GM23248 (cell line): ENCODE data around the gene MB21D2. TPM values are rescaled to one million over a fixed set of nuclear protein-coding genes. Genes with fewer than 3 reads are reported as not detected.
"Not testable (repeated sequence)": the region's sequence is repeated elsewhere in the genome, so short reads cannot be mapped to it uniquely, and the experiment has no call there.

Source experiments
- DNase-seq: peaks from one replicate; pipeline ENCODE4 v3.0.0-alpha.2; 2015
- H2AFZ ChIP-seq: fragments of 200-600 bp; sonication (generic); 2 replicates; pipeline ENCODE4 v1.6.1; 2016; ENCODE audit warnings: antibody characterized with exemption
- H3F3A ChIP-seq: fragments of 200-600 bp; sonication (generic); 2 replicates; pipeline ENCODE4 v1.6.1; 2016; ENCODE audit warnings: mild to moderate bottlenecking, antibody characterized with exemption, mixed run types; ENCODE audit not compliant: insufficient read depth
- H3K27ac ChIP-seq: fragments of 200-600 bp; sonication (generic); 2 replicates; pipeline ENCODE4 v1.5.1; 2016; ENCODE audit warnings: mild to moderate bottlenecking
- H3K27me3 ChIP-seq: fragments of 200-600 bp; sonication (generic); replicated peaks from 2 replicates; pipeline ENCODE4 v1.6.1; 2016; ENCODE audit warnings: mild to moderate bottlenecking; ENCODE audit not compliant: insufficient read depth
- H3K36me3 ChIP-seq: fragments of 200-600 bp; sonication (generic); 2 replicates; pipeline ENCODE4 v1.6.1; 2016; ENCODE audit warnings: low read depth, mild to moderate bottlenecking
- H3K4me1 ChIP-seq: fragments of 200-600 bp; sonication (generic); 2 replicates; pipeline ENCODE4 v1.6.1; 2016; ENCODE audit warnings: mild to moderate bottlenecking; ENCODE audit not compliant: insufficient read depth
- H3K4me2 ChIP-seq: fragments of 200-600 bp; sonication (generic); one replicate; pipeline ENCODE4 v1.6.1; 2016; ENCODE audit warnings: mild to moderate bottlenecking; ENCODE audit not compliant: unreplicated experiment
- H3K4me3 ChIP-seq: fragments of 200-600 bp; sonication (generic); 2 replicates; pipeline ENCODE4 v1.5.1; 2016; ENCODE audit warnings: mild to moderate bottlenecking
- H3K79me2 ChIP-seq: fragments of 200-600 bp; sonication (generic); 2 replicates; pipeline ENCODE4 v1.6.1; 2016; ENCODE audit warnings: mild to moderate bottlenecking; ENCODE audit not compliant: insufficient read depth
- H3K9ac ChIP-seq: fragments of 200-600 bp; sonication (generic); 2 replicates; pipeline ENCODE4 v1.6.1; 2016; ENCODE audit warnings: mild to moderate bottlenecking
- H3K9me2 ChIP-seq: fragments of 200-600 bp; sonication (generic); 2 replicates; pipeline ENCODE4 v1.6.1; 2016; ENCODE audit warnings: mixed run types, mild to moderate bottlenecking, moderate library complexity; ENCODE audit not compliant: insufficient read depth
- H3K9me3 ChIP-seq: fragments of 200-600 bp; sonication (generic); one replicate; pipeline ENCODE4 v1.6.1; 2017; ENCODE audit warnings: low read depth
- H4K20me1 ChIP-seq: fragments of 200-600 bp; sonication (generic); 2 replicates; pipeline ENCODE4 v1.6.0; 2016; ENCODE audit not compliant: insufficient read depth
- EZH2 ChIP-seq: fragments of 200-600 bp; sonication (generic); IDR thresholded peaks from 2 replicates; pipeline ENCODE4 v1.6.1; 2018; ENCODE audit warnings: antibody characterized with exemption, mild to moderate bottlenecking; ENCODE audit not compliant: insufficient read depth, poor library complexity, severe bottlenecking
- EZH2phosphoT487 ChIP-seq: fragments of 200-600 bp; sonication (generic); IDR thresholded peaks from 2 replicates; pipeline ENCODE4 v1.6.1; 2018; ENCODE audit warnings: antibody characterized with exemption, moderate library complexity, mild to moderate bottlenecking, low read depth; ENCODE audit not compliant: insufficient read depth
- WGBS, 2 experiments: methylation state at CpG; one replicate each; pipeline ENCODE4 v1.1.6; 2015 to 2017; ENCODE audit warnings: low lambda C conversion rate in 2 of 2, low coverage in 1 of 2; ENCODE audit errors: missing lambda C conversion rate in 2 of 2; 5-methylcytosine and 5-hydroxymethylcytosine counted together
- in situ Hi-C: fragments of 300-500 bp; cut with MboI; formaldehyde crosslinking; loops from 2 replicates; pipeline ENCODE4 v1.15.0; 2020
- polyA plus RNA-seq: library from polyadenylated mRNA; unstranded; fragments of >200 nt; fragmentation: Nextera tagmentation; extraction: Ambion mirVana; gene quantifications from 2 replicates; pipeline ENCODE4 v1.2.1, GENCODE V29; 2016
- total RNA-seq: library from RNA; depleted of rRNA; stranded (reverse); fragments of >200 nt; shearing (Covaris generic); gene quantifications from 2 replicates; pipeline ENCODE4 v1.2.3, GENCODE V29; 2014; rRNA removed

Gene MB21D2, protein sequence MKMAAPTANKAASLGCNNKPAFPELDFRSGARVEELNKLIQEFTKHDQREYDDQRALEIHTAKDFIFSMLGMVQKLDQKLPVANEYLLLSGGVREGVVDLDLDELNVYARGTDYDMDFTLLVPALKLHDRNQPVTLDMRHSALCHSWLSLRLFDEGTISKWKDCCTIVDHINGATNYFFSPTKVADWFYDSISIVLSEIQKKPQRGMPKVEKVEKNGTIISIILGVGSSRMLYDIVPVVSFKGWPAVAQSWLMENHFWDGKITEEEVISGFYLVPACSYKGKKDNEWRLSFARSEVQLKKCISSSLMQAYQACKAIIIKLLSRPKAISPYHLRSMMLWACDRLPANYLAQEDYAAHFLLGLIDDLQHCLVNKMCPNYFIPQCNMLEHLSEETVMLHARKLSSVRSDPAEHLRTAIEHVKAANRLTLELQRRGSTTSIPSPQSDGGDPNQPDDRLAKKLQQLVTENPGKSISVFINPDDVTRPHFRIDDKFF
- 24.2 and 26.4 TPM in 2 replicates for total RNA-seq
- polyA plus RNA-seq: 10.5 and 10.9 TPM in 2 replicates

GRCh38 chr3:192917404-192918274 is at the start of gene MB21D2:
TSS of gene MB21D2 (minus strand) at chr3:192917856. CDS start at chr3:192917840, 16 bp downstream.
- Histone ChIP-seq H3K9ac (peak within 1 kb of the TSS; percentile 91), H3K4me1 (peaks cover 12% of the 10 kb centered on the region), H3K27ac (peak within 1 kb of the TSS; percentile 94), H3K79me2 (peaks cover 45% of the 10 kb centered on the region), H3K4me2 (peak within 1 kb of the TSS; percentile 94), H3K9me3 (no peaks in the 10 kb centered on the region), H3K36me3 (no peaks in the 10 kb centered on the region), H2AFZ (peak within 1 kb of the TSS; percentile 86), H3K27me3 (no peaks in the 10 kb centered on the region), H4K20me1 (no peaks in the 10 kb centered on the region), H3K9me2 (no peaks in the 10 kb centered on the region), H3K4me3 (peak within 1 kb of the TSS; percentile 96), H3F3A (peaks cover 7% of the 10 kb centered on the region; the same call in 1 of the 2 replicates)
- no peak for TF ChIP-seq EZH2phosphoT487
- in situ Hi-C loops: no loop called here
- peak; percentile 91 for DNase-seq
- 0 to 1% methylated on average over 40 to 62 of the region's 66 CpGs for WGBS, 2 experiments

DNA sequence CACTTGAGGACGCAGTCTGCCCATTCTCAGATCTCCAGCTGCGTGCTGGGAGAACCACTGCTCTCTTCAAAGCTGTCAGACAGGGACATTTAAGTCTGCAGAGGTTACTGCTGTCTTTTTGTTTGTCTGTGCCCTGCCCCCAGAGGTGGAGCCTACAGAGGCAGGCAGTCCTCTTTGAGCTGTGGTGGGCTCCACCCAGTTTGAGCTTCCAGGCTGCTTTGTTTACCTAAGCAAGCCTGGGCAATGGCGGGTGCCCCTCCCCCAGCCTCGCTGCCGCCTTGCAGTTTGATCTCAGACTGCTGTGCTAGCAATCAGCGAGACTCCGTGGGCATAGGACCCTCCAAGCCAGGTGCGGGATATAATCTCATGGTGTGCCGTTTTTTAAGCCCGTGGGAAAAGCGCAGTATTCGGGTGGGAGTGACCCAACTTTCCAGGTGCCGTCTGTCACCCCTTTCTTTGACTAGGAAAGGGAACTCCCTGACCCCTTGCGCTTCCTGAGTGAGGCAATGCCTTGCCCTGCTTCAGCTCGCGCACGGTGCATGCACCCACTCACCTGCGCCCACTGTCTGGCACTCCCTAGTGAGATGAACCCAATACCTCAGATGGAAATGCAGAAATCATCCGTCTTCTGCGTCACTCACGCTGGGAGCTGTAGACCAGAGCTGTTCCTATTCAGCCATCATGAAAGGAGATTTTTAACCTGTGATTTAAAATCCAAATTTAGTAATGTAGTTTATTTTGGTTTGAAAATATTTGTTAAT is 47.5 kb upstream of the MB21D2 start:
- H3K9me3 ChIP-seq, H3K4me3 ChIP-seq, H3K4me1 ChIP-seq, H3K27me3 ChIP-seq, H3K79me2 ChIP-seq, H3K4me2 ChIP-seq, in situ Hi-C loops, H3K9me2 ChIP-seq, H3K27ac ChIP-seq, H3K36me3 ChIP-seq, H4K20me1 ChIP-seq, DNase-seq, H3F3A ChIP-seq, H2AFZ ChIP-seq, H3K9ac ChIP-seq: not testable (repeated sequence)
- WGBS, 2 experiments: 89 to 90% methylated on average over 20 to 21 of the region's 21 CpGs

- H3K9me3 ChIP-seq: no peaks in the 10 kb centered on the region
- H3K4me2 ChIP-seq: no peak overlapping the region
- peaks cover 22% of the 10 kb centered on the region for H3F3A ChIP-seq
- no peak overlapping the region for H3K27ac ChIP-seq
- TF ChIP-seq EZH2phosphoT487 (no peak), EZH2 (no peak)
- H2AFZ ChIP-seq: no peak overlapping the region
- H3K4me1 ChIP-seq: peaks cover 17% of the 10 kb centered on the region
- no peaks in the 10 kb centered on the region for H4K20me1 ChIP-seq
- no peak overlapping the region for H3K4me3 ChIP-seq
- H3K9me2 ChIP-seq: no peaks in the 10 kb centered on the region
- H3K36me3 ChIP-seq: no peaks in the 10 kb centered on the region
- in situ Hi-C loops: no loop called here
- H3K27me3 ChIP-seq: no peaks in the 10 kb centered on the region
- DNase-seq: no peak
- no peak overlapping the region for H3K9ac ChIP-seq
- H3K79me2 ChIP-seq: no peaks in the 10 kb centered on the region
- 74 to 80% methylated on average over 3 of the region's 3 CpGs for WGBS, 2 experiments
These were observed 42.1 kb upstream of the MB21D2 start for GRCh38 chr3:192959773-192960172.

DNA sequence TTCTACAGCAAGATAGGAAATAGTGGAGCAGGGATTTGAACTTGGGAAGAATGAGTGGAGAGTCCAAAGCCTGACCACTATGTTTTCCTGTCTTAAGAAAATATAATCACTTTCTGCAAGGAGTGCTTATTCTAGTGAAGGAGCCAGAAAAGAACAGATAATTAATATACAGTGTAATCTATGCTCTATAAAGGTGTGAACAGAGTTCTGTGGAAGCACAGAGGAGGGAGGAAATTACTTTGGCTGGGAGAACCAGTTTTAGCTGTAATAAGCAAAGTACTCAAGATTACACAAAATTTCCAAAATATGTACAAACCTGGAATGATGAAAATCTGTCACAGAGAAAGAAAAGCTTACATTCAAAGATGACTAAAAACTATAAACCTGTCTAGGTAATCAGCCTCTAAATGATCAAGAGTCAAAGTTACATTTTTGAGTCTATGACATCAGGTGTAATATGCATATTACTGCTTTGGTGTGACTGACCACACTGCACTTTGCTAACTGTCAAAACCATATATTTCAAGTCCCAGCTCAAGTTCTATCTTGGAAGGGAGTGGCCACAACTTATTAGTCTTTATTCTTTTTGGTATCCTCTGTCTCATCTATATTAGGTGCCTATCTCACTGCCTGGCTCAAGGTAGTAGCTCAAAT is 40.7 kb upstream of the MB21D2 start:
- peak overlapping the region; percentile 82 for H3K4me2 ChIP-seq
- in situ Hi-C loops: no loop called here
- no peak for DNase-seq
- H3K9me2 ChIP-seq: no peaks in the 10 kb centered on the region
- no peaks in the 10 kb centered on the region for H3K36me3 ChIP-seq
- peak overlapping the region; percentile 67 for H3K4me3 ChIP-seq
- H4K20me1 ChIP-seq: no peaks in the 10 kb centered on the region
- H3F3A ChIP-seq: peaks cover 22% of the 10 kb centered on the region
- H3K4me1 ChIP-seq: peaks cover 17% of the 10 kb centered on the region
- no peaks in the 10 kb centered on the region for H3K27me3 ChIP-seq
- H3K9ac ChIP-seq: peak overlapping the region; percentile 56
- peak overlapping the region; percentile 84 for H3K27ac ChIP-seq
- peak overlapping the region; percentile 78 for H2AFZ ChIP-seq
- TF ChIP-seq EZH2phosphoT487: no peak
- TF ChIP-seq EZH2: no peak
- no peaks in the 10 kb centered on the region for H3K9me3 ChIP-seq
- no peaks in the 10 kb centered on the region for H3K79me2 ChIP-seq
